Measurements from ENCODE around the gene ABCB10.

Gene ABCB10

GRCh38 chr1:229552732-229553131 is 5.8 kb downstream of the ABCB10 start:
- Histone ChIP-seq H3K4me2 (peak overlapping the region in 2 of 11 experiments; percentile 4 to 35; a peak in 1 of 22 replicates), H3K27me3 (no peaks in the 10 kb centered on the region), H3K36me3 (peaks cover 16 to 30% (median 22%) of the 10 kb centered on the region in 11 experiments), H3K27ac (no peak overlapping the region), H3K9me3 (replicated peaks in 1 of 11) (no peaks in the 10 kb centered on the region), H4K20me1 (peaks cover 43 to 89% (median 76%) of the 10 kb centered on the region in 11 experiments; a peak in 21 of 22 replicates), H3K9ac (no peak overlapping the region), H3K4me3 (no peak overlapping the region), H3K4me1 (peaks cover 19 to 47% (median 36%) of the 10 kb centered on the region in 10 experiments)
- no peak for TF ChIP-seq Cebpa-rat (IDR thresholded peaks at IDR 0.05)

- Histone ChIP-seq H4K20me1 (peaks cover 30 to 80% (median 64%) of the 10 kb centered on the region in 11 experiments; a peak in 21 of 22 replicates), H3K36me3 (peaks cover 31 to 48% (median 39%) of the 10 kb centered on the region in 11 experiments), H3K27ac (no peak overlapping the region), H3K9me3 (replicated peaks in 1 of 11) (no peaks in the 10 kb centered on the region), H3K4me3 (no peak overlapping the region), H3K4me1 (peaks cover 1 to 32% (median 20%) of the 10 kb centered on the region in 10 experiments; a peak in 19 of 20 replicates), H3K27me3 (no peaks in the 10 kb centered on the region), H3K9ac (no peak overlapping the region), H3K4me2 (no peak overlapping the region)
- no peak for TF ChIP-seq Cebpa-rat (IDR thresholded peaks at IDR 0.05)
These were observed 7.5 kb downstream of the ABCB10 start for GRCh38 chr1:229550812-229551567.

- Histone ChIP-seq H3K9me3 (replicated peaks in 1 of 11) (no peaks in the 10 kb centered on the region), H3K36me3 (peaks cover 60 to 78% (median 72%) of the 10 kb centered on the region in 11 experiments), H3K9ac (no peak overlapping the region), H3K4me3 (no peak overlapping the region), H3K4me2 (no peak overlapping the region), H4K20me1 (peaks cover 3 to 47% (median 34%) of the 10 kb centered on the region in 11 experiments; a peak in 19 of 22 replicates), H3K27me3 (no peaks in the 10 kb centered on the region), H3K4me1 (peaks cover 0 to 5% (median 2%) of the 10 kb centered on the region in 10 experiments; a peak in 11 of 20 replicates), H3K27ac (no peak overlapping the region)
- no peak for TF ChIP-seq Cebpa-rat (IDR thresholded peaks at IDR 0.05)
These were observed 11.0 kb downstream of the ABCB10 start for GRCh38 chr1:229547542-229547941.

- Histone ChIP-seq H3K27me3 (no peaks in the 10 kb centered on the region), H3K9me3 (replicated peaks in 1 of 11) (no peaks in the 10 kb centered on the region), H3K9ac (no peak overlapping the region), H3K27ac (no peak overlapping the region), H3K4me1 (no peaks in the 10 kb centered on the region), H3K36me3 (peaks cover 89 to 100% (median 97%) of the 10 kb centered on the region in 11 experiments), H3K4me2 (no peak overlapping the region), H3K4me3 (no peak overlapping the region), H4K20me1 (peaks cover 0 to 17% (median 8%) of the 10 kb centered on the region in 11 experiments; a peak in 9 of 22 replicates)
- TF ChIP-seq Cebpa-rat (IDR thresholded peaks at IDR 0.05), result no peak
These were observed 13.9 kb downstream of the ABCB10 start for GRCh38 chr1:229544587-229544986.

DNA sequence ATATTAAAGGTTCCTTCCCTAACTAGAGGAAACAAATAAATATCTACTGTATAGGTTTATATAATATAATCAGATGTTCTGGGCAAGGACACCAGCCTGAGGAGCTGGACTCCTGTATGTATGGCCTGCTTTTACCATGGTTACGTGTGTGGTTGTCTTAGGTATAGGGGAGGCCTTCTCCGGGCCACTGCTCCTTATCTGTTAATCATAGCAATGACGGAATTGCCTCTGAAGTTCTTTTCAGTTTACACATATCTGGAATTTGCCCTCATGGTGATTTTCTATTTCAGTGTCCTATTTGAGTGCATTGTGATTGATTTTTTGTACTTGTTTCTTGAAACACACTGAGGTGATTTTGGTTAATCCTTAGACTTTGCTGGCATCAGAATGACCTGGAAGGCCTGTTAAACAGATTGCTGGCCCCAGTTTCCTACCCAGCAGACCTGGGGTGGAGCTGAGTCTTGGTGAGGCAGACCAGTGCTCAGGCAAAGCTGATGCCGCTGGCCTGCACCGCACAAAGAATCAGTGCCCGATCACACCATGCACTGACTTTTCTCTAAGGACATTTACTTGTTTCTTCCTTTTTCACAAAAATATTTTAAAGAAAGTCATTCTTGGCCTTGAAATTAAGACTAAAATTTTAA is 18.5 kb downstream of the ABCB10 start:
- Histone ChIP-seq H4K20me1 (no peaks in the 10 kb centered on the region; a peak in 1 of 22 replicates), H3K36me3 (peaks cover 89 to 100% (median 98%) of the 10 kb centered on the region in 11 experiments), H3K27ac (no peak overlapping the region), H3K4me3 (no peak overlapping the region), H3K9ac (no peak overlapping the region), H3K4me1 (peaks cover 0 to 7% (median 0%) of the 10 kb centered on the region in 10 experiments; a peak in 2 of 20 replicates), H3K9me3 (replicated peaks in 1 of 11) (no peaks in the 10 kb centered on the region), H3K27me3 (no peaks in the 10 kb centered on the region), H3K4me2 (no peak overlapping the region)
- no peak for TF ChIP-seq Cebpa-rat (IDR thresholded peaks at IDR 0.05)

DNA sequence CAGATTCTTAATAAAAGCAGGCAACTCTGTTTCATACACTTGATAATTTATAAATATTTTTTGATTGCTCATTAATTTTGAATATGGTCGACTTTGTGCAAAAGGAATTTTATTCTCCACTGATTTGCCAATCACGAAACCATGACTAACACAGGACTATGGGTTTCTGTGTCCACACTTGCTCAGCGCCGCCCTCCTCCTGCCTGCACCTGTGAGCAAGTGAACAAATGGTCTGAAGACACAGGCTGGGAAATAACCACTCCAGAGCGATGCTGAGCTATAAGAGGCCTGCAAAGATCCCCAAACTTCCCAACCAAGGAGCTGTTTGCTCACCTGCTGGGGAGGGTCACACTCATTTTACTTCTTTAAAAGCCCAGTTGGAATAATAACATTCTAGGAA is 19.6 kb downstream of the ABCB10 start:
- H3K4me1 ChIP-seq, result peaks cover 0 to 7% (median 0%) of the 10 kb centered on the region in 10 experiments; a peak in 2 of 20 replicates
- no peak for TF ChIP-seq Cebpa-rat (IDR thresholded peaks at IDR 0.05)
- peaks cover 85 to 100% (median 96%) of the 10 kb centered on the region in 11 experiments for H3K36me3 ChIP-seq
- H3K4me3 ChIP-seq, result no peak overlapping the region
- no peak overlapping the region for H3K27ac ChIP-seq
- H3K4me2 ChIP-seq, result no peak overlapping the region
- no peaks in the 10 kb centered on the region for H3K9me3 ChIP-seq (replicated peaks in 1 of 11)
- no peak overlapping the region for H3K9ac ChIP-seq
- H3K27me3 ChIP-seq, result no peaks in the 10 kb centered on the region
- H4K20me1 ChIP-seq, result no peaks in the 10 kb centered on the region; a peak in 1 of 22 replicates

GRCh38 chr1:229537894-229538293 is 20.6 kb downstream of the ABCB10 start:
- H3K9ac ChIP-seq, result no peak overlapping the region

DNA sequence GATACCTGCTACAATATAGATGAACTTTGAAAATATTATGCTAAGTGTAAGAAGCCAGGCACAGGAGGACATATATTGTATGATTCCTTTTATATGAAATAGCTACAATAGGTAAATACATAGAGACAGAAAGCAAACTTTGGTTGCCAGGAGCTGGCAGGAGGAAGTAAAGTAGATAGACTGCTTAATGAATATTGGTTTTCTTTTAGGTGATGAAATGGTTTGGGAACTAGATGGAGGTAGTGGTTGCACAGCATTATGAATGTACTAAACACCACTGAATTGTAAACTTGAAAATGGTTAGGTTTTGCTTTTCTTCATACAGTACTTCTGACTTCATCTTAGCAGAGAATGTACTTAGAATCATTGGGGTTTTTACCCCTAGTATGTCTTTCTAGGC is 21.5 kb downstream of the ABCB10 start:
- H3K9ac ChIP-seq, result no peak overlapping the region
- no peak overlapping the region for H3K4me2 ChIP-seq
- H3K4me3 ChIP-seq, result no peak overlapping the region

More at GRCh38 chr1:229537894-229538293, 20.6 kb downstream of the ABCB10 start:
- no peak overlapping the region for H3K27ac ChIP-seq
- no peak for TF ChIP-seq Cebpa-rat (IDR thresholded peaks at IDR 0.05)
- H3K36me3 ChIP-seq, result peaks cover 86 to 100% (median 97%) of the 10 kb centered on the region in 11 experiments
- H3K9me3 ChIP-seq (replicated peaks in 1 of 11), result no peaks in the 10 kb centered on the region
- H3K4me1 ChIP-seq, result peaks cover 0 to 7% (median 0%) of the 10 kb centered on the region in 10 experiments; a peak in 2 of 20 replicates
- 0 out of 22 replicates have a peak overlapping the region, but pooled peaks of 1 of the 11 experiments have one; percentile 10 for H3K4me2 ChIP-seq
- H3K4me3 ChIP-seq, result no peak overlapping the region
- H4K20me1 ChIP-seq, result no peaks in the 10 kb centered on the region; a peak in 1 of 22 replicates
- H3K27me3 ChIP-seq, result no peaks in the 10 kb centered on the region

DNA sequence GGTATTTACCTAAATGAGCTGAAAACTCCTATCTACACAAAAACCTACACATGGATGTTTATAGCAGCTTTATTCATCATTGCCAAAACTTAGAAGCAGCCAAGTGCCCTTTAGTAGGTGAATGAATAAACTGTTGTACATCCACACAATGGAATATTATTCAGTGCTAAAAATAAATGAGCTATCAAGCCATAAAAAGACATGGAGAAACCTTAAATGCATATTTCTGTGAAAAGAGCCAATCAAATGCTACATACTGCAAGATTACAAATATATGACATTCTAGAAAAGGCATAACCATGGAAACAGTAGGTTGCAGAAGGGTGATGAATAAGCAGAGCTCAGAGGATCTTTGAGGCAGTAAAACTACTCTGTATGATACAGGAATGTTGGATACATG is 23.3 kb downstream of the ABCB10 start:
- Histone ChIP-seq H3K4me3 (no peak overlapping the region), H3K27ac (no peak overlapping the region), H4K20me1 (no peaks in the 10 kb centered on the region; a peak in 2 of 22 replicates), H3K27me3 (no peaks in the 10 kb centered on the region), H3K36me3 (peaks cover 86 to 100% (median 97%) of the 10 kb centered on the region in 11 experiments), H3K4me1 (peaks cover 0 to 7% (median 0%) of the 10 kb centered on the region in 10 experiments; a peak in 2 of 20 replicates), H3K9me3 (replicated peaks in 1 of 11) (no peaks in the 10 kb centered on the region), H3K9ac (no peak overlapping the region), H3K4me2 (no peak overlapping the region)
- TF ChIP-seq Cebpa-rat (IDR thresholded peaks at IDR 0.05), result no peak

More for the DNA sequence above, 21.5 kb downstream of the ABCB10 start:
- Histone ChIP-seq H3K36me3 (peaks cover 85 to 100% (median 97%) of the 10 kb centered on the region in 11 experiments), H3K27ac (no peak overlapping the region), H3K27me3 (no peaks in the 10 kb centered on the region), H4K20me1 (no peaks in the 10 kb centered on the region; a peak in 1 of 22 replicates), H3K4me1 (peaks cover 0 to 7% (median 0%) of the 10 kb centered on the region in 10 experiments; a peak in 2 of 20 replicates), H3K9me3 (replicated peaks in 1 of 11) (no peaks in the 10 kb centered on the region)
- no peak for TF ChIP-seq Cebpa-rat (IDR thresholded peaks at IDR 0.05)
